Measurements from ENCODE around the gene FAF1.

Gene FAF1

DNA sequence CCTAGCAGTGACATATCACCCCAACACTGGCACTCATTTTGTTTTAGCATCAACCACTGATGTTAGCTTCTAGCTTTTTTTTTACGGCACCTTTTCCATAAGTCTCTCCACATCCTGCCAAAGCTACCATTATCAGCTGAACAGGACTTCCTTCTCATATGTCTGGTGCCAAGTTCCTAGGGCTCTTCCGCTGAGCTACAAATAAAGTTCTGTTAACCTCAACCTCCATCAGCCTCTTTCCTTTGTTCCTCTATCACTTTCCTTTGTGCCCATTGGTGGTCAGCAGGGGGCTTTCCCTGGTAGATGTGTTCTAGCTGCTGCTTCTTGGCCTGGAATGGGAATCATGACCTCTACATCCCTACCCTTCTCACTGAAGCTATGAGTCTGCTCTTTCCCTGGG lies 163.8 kb downstream of the FAF1 start:
- no peaks in the 10 kb centered on the region for H3K4me1 ChIP-seq (ENCODE audit: low read length)
- H3K27ac ChIP-seq (ENCODE audit: low read length) = no peak overlapping the region
- no peaks in the 10 kb centered on the region for H4K20me1 ChIP-seq (ENCODE audit: insufficient read depth, low read length)
- H3K36me3 ChIP-seq (replicated peaks; ENCODE audit: low read depth, low read length) = no peaks in the 10 kb centered on the region
- H3K9ac ChIP-seq (ENCODE audit: low read length) = no peak overlapping the region
- no peaks in the 10 kb centered on the region for H3K9me3 ChIP-seq (ENCODE audit: insufficient read depth, low read length)
- H3K79me2 ChIP-seq (ENCODE audit: low read length) = no peaks in the 10 kb centered on the region
- H3K4me2 ChIP-seq (ENCODE audit: low read length) = no peak overlapping the region
- H3K27me3 ChIP-seq (ENCODE audit: low read depth, low read length) = no peaks in the 10 kb centered on the region
- no peak overlapping the region for H3K4me3 ChIP-seq (ENCODE audit: low read length)
- H2AFZ ChIP-seq (ENCODE audit: low read depth, low read length) = no peak overlapping the region
- TF ChIP-seq, protein P1, sequence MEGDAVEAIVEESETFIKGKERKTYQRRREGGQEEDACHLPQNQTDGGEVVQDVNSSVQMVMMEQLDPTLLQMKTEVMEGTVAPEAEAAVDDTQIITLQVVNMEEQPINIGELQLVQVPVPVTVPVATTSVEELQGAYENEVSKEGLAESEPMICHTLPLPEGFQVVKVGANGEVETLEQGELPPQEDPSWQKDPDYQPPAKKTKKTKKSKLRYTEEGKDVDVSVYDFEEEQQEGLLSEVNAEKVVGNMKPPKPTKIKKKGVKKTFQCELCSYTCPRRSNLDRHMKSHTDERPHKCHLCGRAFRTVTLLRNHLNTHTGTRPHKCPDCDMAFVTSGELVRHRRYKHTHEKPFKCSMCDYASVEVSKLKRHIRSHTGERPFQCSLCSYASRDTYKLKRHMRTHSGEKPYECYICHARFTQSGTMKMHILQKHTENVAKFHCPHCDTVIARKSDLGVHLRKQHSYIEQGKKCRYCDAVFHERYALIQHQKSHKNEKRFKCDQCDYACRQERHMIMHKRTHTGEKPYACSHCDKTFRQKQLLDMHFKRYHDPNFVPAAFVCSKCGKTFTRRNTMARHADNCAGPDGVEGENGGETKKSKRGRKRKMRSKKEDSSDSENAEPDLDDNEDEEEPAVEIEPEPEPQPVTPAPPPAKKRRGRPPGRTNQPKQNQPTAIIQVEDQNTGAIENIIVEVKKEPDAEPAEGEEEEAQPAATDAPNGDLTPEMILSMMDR (IDR thresholded peaks at IDR 0.05; ENCODE audit: low read depth, low read length) = no peak
- TF ChIP-seq EZH2phosphoT487 (IDR thresholded peaks at IDR 0.05; ENCODE audit: low read depth) = no peak

- no peaks in the 10 kb centered on the region for H3K36me3 ChIP-seq (replicated peaks; ENCODE audit: low read depth, low read length)
- H3K4me1 ChIP-seq (ENCODE audit: low read length) = no peaks in the 10 kb centered on the region
- H3K79me2 ChIP-seq (ENCODE audit: low read length) = no peaks in the 10 kb centered on the region
- H3K9me3 ChIP-seq (ENCODE audit: insufficient read depth, low read length) = no peaks in the 10 kb centered on the region
- H3K27me3 ChIP-seq (ENCODE audit: low read depth, low read length) = no peaks in the 10 kb centered on the region
- H3K9ac ChIP-seq (ENCODE audit: low read length) = no peak overlapping the region
- TF ChIP-seq, protein P1 (IDR thresholded peaks at IDR 0.05; ENCODE audit: low read depth, low read length) = no peak
- no peak for TF ChIP-seq EZH2phosphoT487 (IDR thresholded peaks at IDR 0.05; ENCODE audit: low read depth)
- H3K4me2 ChIP-seq (ENCODE audit: low read length) = no peak overlapping the region
- H2AFZ ChIP-seq (ENCODE audit: low read depth, low read length) = no peak overlapping the region
- H3K4me3 ChIP-seq (ENCODE audit: low read length) = no peak overlapping the region
- H3K27ac ChIP-seq (ENCODE audit: low read length) = no peak overlapping the region
- H4K20me1 ChIP-seq (ENCODE audit: insufficient read depth, low read length) = no peaks in the 10 kb centered on the region
Measured at GRCh38 chr1:50793521-50793920, 166.5 kb downstream of the FAF1 start.

DNA sequence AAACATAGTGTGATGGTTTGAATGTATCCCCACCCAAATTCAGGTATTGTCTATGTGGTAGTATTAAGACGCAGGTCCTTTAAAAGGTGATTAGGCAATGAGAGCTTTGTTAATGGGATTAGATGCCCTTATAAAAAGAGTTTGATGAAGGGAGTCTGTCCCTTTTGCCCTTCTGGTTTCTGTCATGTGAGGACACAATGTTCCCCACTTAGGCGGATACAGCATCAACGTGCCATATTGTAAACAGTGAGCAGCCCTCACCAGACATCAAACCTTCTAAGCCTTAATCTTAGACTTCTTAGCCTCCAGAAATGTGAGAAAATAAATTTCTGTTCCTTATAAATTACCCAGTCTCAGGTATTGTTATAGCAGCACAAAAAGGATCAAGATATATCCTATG lies 172.8 kb downstream of the FAF1 start:
- no peak for TF ChIP-seq EZH2phosphoT487 (IDR thresholded peaks at IDR 0.05; ENCODE audit: low read depth)
- TF ChIP-seq, protein P1 (IDR thresholded peaks at IDR 0.05; ENCODE audit: low read depth, low read length) = no peak

GRCh38 chr1:50783286-50783685 lies 176.8 kb downstream of the FAF1 start:
- Histone ChIP-seq H2AFZ (ENCODE audit: low read depth, low read length) (no peak overlapping the region), H3K4me3 (ENCODE audit: low read length) (no peak overlapping the region), H3K36me3 (replicated peaks; ENCODE audit: low read depth, low read length) (peaks cover 3% of the 10 kb centered on the region), H3K27me3 (ENCODE audit: low read depth, low read length) (no peaks in the 10 kb centered on the region), H3K4me1 (ENCODE audit: low read length) (peaks cover 4% of the 10 kb centered on the region; the same call in 1 of the 2 replicates), H3K27ac (ENCODE audit: low read length) (no peak overlapping the region), H3K9ac (ENCODE audit: low read length) (no peak overlapping the region), H3K79me2 (ENCODE audit: low read length) (no peaks in the 10 kb centered on the region), H3K4me2 (ENCODE audit: low read length) (no peak overlapping the region), H3K9me3 (ENCODE audit: insufficient read depth, low read length) (no peaks in the 10 kb centered on the region), H4K20me1 (ENCODE audit: insufficient read depth, low read length) (no peaks in the 10 kb centered on the region)
- TF ChIP-seq, protein P1 (IDR thresholded peaks at IDR 0.05; ENCODE audit: low read depth, low read length) = no peak

More for the DNA sequence above, 172.8 kb downstream of the FAF1 start:
- Histone ChIP-seq H3K4me1 (ENCODE audit: low read length) (no peaks in the 10 kb centered on the region), H3K9me3 (ENCODE audit: insufficient read depth, low read length) (no peaks in the 10 kb centered on the region), H3K9ac (ENCODE audit: low read length) (no peak overlapping the region), H3K4me3 (ENCODE audit: low read length) (no peak overlapping the region), H4K20me1 (ENCODE audit: insufficient read depth, low read length) (no peaks in the 10 kb centered on the region), H3K27ac (ENCODE audit: low read length) (no peak overlapping the region), H3K27me3 (ENCODE audit: low read depth, low read length) (no peaks in the 10 kb centered on the region), H3K4me2 (ENCODE audit: low read length) (no peak overlapping the region), H3K79me2 (ENCODE audit: low read length) (no peaks in the 10 kb centered on the region), H3K36me3 (replicated peaks; ENCODE audit: low read depth, low read length) (no peaks in the 10 kb centered on the region), H2AFZ (ENCODE audit: low read depth, low read length) (no peak overlapping the region)

Data from OCI-LY3 (cell line).